Sigmoid colon (tissue), 4 donors: Measurements from ENCODE around the gene ADARB2.

Experiments
- POLR2A ChIP-seq, 2 donors: fragments of 450-650 bp; IDR thresholded peaks; one replicate each; pipeline ENCODE4 v1.6.1; 2016; ENCODE audit warnings: antibody characterized with exemption in 2 of 2, mild to moderate bottlenecking in 2 of 2, moderate library complexity in 2 of 2
- POLR2AphosphoS5 ChIP-seq, 4 donors: sonication (generic); formaldehyde crosslinking; IDR thresholded peaks; one replicate each; pipeline ENCODE4 v1.6.1; 2017; ENCODE audit warnings: antibody characterized with exemption in 4 of 4
- TF ChIP-seq, protein P1 (sequence below), 4 experiments: fragments of 450-650 bp in 3 of 4; fragments of 200-600 bp in 1 of 4; IDR thresholded peaks; one replicate each; pipeline ENCODE4 v1.5.1; 2016 to 2019; ENCODE audit warnings: antibody characterized with exemption in 4 of 4, mild to moderate bottlenecking in 3 of 4, moderate library complexity in 2 of 4

- TF ChIP-seq POLR2A (IDR thresholded peaks at IDR 0.05) (no peak), POLR2AphosphoS5 (IDR thresholded peaks at IDR 0.05) (no peak)
- TF ChIP-seq, protein P1, sequence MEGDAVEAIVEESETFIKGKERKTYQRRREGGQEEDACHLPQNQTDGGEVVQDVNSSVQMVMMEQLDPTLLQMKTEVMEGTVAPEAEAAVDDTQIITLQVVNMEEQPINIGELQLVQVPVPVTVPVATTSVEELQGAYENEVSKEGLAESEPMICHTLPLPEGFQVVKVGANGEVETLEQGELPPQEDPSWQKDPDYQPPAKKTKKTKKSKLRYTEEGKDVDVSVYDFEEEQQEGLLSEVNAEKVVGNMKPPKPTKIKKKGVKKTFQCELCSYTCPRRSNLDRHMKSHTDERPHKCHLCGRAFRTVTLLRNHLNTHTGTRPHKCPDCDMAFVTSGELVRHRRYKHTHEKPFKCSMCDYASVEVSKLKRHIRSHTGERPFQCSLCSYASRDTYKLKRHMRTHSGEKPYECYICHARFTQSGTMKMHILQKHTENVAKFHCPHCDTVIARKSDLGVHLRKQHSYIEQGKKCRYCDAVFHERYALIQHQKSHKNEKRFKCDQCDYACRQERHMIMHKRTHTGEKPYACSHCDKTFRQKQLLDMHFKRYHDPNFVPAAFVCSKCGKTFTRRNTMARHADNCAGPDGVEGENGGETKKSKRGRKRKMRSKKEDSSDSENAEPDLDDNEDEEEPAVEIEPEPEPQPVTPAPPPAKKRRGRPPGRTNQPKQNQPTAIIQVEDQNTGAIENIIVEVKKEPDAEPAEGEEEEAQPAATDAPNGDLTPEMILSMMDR (IDR thresholded peaks at IDR 0.05), result no peak
Observed at GRCh38 chr10:1211844-1212570, 525.3 kb downstream of the ADARB2 start.
